A673 (cell line): Measurements from ENCODE around the gene C11orf71.

ENCODE experiments used
- EZH2 ChIP-seq: fragments of 200-600 bp; sonication (generic); IDR thresholded peaks from 2 replicates; pipeline ENCODE4 v1.6.1; 2017; ENCODE audit warnings: borderline replicate concordance, low read depth, mild to moderate bottlenecking, mixed read lengths, antibody characterized with exemption, low read length; ENCODE audit not compliant: poor library complexity, severe bottlenecking
- TF ChIP-seq, protein P1 (sequence below): fragments of 300-800, 200-600 bp; sonication (generic); conservative IDR thresholded peaks from 2 replicates; pipeline ENCODE4 v1.5.1; 2017; ENCODE audit warnings: low read depth, mild to moderate bottlenecking, antibody characterized with exemption, low read length, moderate library complexity, mixed read lengths

- TF ChIP-seq, protein P1, sequence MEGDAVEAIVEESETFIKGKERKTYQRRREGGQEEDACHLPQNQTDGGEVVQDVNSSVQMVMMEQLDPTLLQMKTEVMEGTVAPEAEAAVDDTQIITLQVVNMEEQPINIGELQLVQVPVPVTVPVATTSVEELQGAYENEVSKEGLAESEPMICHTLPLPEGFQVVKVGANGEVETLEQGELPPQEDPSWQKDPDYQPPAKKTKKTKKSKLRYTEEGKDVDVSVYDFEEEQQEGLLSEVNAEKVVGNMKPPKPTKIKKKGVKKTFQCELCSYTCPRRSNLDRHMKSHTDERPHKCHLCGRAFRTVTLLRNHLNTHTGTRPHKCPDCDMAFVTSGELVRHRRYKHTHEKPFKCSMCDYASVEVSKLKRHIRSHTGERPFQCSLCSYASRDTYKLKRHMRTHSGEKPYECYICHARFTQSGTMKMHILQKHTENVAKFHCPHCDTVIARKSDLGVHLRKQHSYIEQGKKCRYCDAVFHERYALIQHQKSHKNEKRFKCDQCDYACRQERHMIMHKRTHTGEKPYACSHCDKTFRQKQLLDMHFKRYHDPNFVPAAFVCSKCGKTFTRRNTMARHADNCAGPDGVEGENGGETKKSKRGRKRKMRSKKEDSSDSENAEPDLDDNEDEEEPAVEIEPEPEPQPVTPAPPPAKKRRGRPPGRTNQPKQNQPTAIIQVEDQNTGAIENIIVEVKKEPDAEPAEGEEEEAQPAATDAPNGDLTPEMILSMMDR = no peak
- no peak for TF ChIP-seq EZH2
These were observed 2.8 kb downstream of the C11orf71 start for GRCh38 chr11:114397349-114397982.
